Vagina (tissue), 2 donors: ENCODE measurements around the gene COL2A1.

Experiments
- CTCF ChIP-seq, 3 experiments: fragments of 450-650 bp in 2 of 3; fragments of 200-600 bp in 1 of 3; sonication (generic) in 1 of 3; IDR thresholded peaks; one replicate each; pipeline ENCODE4 v1.5.1; 2017 to 2019; ENCODE audit warnings: antibody characterized with exemption in 3 of 3, mild to moderate bottlenecking in 2 of 3, moderate library complexity in 2 of 3
- POLR2A ChIP-seq, 2 donors: fragments of 450-650 bp; IDR thresholded peaks; one replicate each; pipeline ENCODE4 v1.6.1; 2017; ENCODE audit warnings: antibody characterized with exemption in 2 of 2, mild to moderate bottlenecking in 2 of 2, moderate library complexity in 2 of 2
- POLR2AphosphoS5 ChIP-seq, 2 donors: sonication (generic); formaldehyde crosslinking; IDR thresholded peaks; one replicate each; pipeline ENCODE4 v1.9.0; 2017; ENCODE audit warnings: antibody characterized with exemption in 2 of 2, mild to moderate bottlenecking in 2 of 2, low read depth in 1 of 2; ENCODE audit not compliant: insufficient read depth in 1 of 2

GRCh38 chr12:47954058-47954457 lies 50.2 kb downstream of the COL2A1 start:
- TF ChIP-seq POLR2A (IDR thresholded peaks at IDR 0.05) (no peak), CTCF (IDR thresholded peaks at IDR 0.05) (no peak), POLR2AphosphoS5 (IDR thresholded peaks at IDR 0.05; ENCODE audit: insufficient read depth in 1 of 2, low read depth in 1 of 2) (no peak)
